NB4 (cell line): ENCODE data around the gene MARCKS.

ENCODE experiments used
- DNase-seq: peaks from one replicate; pipeline ENCODE4 v3.0.0; 2010; ENCODE audit warnings: low read depth
- H3K4me3 ChIP-seq: one replicate; pipeline ENCODE4 v1.5.1; 2011; ENCODE audit warnings: mild to moderate bottlenecking, low read depth, low read length, moderate library complexity
- CTCF ChIP-seq: IDR thresholded peaks from one replicate; pipeline ENCODE4 v1.5.1; 2012; ENCODE audit warnings: low read depth, low read length
- MYC ChIP-seq: IDR thresholded peaks from 2 replicates; pipeline ENCODE4 v1.6.1; 2011; ENCODE audit warnings: low read depth, low read length
- POLR2A ChIP-seq: IDR thresholded peaks from 2 replicates; pipeline ENCODE4 v1.6.1; 2011; ENCODE audit warnings: mild to moderate bottlenecking; ENCODE audit not compliant: insufficient read length; ENCODE audit errors: extremely low read depth
- TF ChIP-seq, protein P1 (sequence below): IDR thresholded peaks from 2 replicates; pipeline ENCODE4 v1.6.1; 2011; ENCODE audit warnings: low read depth, low read length

Gene MARCKS

GRCh38 chr6:113820761-113821160 lies 36.4 kb upstream of the MARCKS start:
- no peak for DNase-seq
- no peak overlapping the region for H3K4me3 ChIP-seq
- TF ChIP-seq MYC (no peak), CTCF (no peak), POLR2A (no peak)
- TF ChIP-seq, protein P1, sequence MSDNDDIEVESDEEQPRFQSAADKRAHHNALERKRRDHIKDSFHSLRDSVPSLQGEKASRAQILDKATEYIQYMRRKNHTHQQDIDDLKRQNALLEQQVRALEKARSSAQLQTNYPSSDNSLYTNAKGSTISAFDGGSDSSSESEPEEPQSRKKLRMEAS, result no peak

DNA sequence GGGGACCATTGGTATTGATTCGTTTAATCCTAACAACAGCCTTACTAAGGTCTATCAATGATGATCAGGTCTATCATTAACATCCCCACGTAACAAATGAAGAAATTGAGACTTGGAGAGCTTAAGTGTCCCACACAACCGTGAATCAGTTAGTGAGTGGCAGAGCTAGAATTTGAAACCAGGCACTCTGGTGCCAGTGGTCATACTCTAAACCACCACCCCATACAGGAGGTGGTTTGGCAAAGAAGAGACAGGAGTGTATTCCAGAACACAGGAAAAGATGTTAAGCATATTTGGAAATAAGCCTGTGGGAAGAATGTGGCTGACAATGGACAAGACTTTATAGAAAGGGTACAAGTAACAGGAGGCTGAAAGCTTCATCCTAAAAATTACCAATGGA lies 35.7 kb upstream of the MARCKS start:
- DNase-seq, result no peak
- TF ChIP-seq CTCF (no peak), MYC (no peak), POLR2A (no peak)
- TF ChIP-seq, protein P1, result no peak
- no peak overlapping the region for H3K4me3 ChIP-seq

- DNase-seq, result no peak
- H3K4me3 ChIP-seq, result no peak overlapping the region
- no peak for TF ChIP-seq CTCF
- no peak for TF ChIP-seq MYC
- TF ChIP-seq, protein P1, result no peak
- no peak for TF ChIP-seq POLR2A
These were observed 33.2 kb upstream of the MARCKS start for GRCh38 chr6:113823916-113824315.

GRCh38 chr6:113824411-113824810 lies 32.7 kb upstream of the MARCKS start:
- no peak for DNase-seq
- TF ChIP-seq CTCF (no peak), POLR2A (no peak), MYC (no peak)
- TF ChIP-seq, protein P1, result no peak
- H3K4me3 ChIP-seq, result no peak overlapping the region

- no peak for DNase-seq
- no peak for TF ChIP-seq CTCF
- TF ChIP-seq MYC, result no peak
- TF ChIP-seq POLR2A, result no peak
- TF ChIP-seq, protein P1, result no peak
- H3K4me3 ChIP-seq, result no peak overlapping the region
These were observed 32.3 kb upstream of the MARCKS start for GRCh38 chr6:113824866-113825265.

DNA sequence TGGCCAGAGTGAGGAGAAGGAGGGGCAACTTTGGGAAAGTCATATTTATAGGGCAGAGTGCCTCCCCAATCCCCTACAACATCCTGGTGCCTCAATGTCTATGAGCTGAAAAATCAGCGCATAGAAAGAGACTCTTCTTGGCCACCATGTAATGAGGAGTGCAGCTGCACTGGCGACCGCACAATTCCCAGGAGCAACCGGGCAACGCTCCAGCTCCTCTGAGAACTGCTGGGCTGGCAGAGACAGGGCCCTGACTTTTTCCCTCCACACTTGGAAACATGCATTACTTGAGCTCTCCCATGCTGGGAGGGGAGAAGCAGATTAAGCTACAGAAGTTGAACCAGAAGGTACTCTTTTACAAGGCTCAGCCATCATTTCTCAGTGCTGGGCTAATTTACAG lies 31.4 kb upstream of the MARCKS start:
- H3K4me3 ChIP-seq, result no peak overlapping the region
- DNase-seq, result no peak
- TF ChIP-seq, protein P1, result no peak
- TF ChIP-seq POLR2A (no peak), MYC (no peak), CTCF (no peak)
